ENCODE results near the gene TACR1. TPM values are rescaled to one million over a fixed set of nuclear protein-coding genes. Genes with fewer than 3 reads are reported as not detected.

The TACR1 gene
- total and polyA plus RNA-seq, 2 of the 13 experiments (the other 11 are each of a cell fraction or from before 2014, with no cell fraction given), result not detected

DNA sequence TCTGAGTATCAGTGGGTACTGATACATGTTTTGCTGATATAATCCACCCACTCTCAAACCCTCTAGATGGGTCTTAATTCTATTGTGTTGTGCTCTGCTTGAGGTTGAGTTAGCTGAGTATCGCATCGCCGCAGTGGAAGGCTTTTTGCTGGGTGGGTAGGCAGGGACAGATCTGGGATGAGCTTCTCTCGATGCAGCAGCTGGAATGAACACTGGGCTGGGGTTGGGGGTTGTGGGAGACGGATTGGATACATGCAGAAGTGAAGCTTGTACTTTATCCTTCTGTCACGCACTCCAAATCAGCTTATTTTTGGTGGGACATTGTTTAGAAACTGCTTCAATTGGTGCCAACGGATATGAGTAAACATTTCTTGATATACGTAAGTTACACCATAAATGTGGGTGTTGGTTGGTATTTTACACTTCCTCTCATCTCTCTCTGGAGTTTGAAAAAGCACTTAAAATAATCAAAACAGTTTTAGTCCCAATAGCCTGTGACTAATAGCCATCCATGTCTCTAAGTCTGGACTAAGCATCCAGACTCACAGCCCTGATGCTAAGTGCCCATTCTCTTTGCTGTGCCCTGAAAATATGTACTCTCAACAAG is 133.8 kb downstream of the TACR1 start (continued):
- TF ChIP-seq, protein P1, sequence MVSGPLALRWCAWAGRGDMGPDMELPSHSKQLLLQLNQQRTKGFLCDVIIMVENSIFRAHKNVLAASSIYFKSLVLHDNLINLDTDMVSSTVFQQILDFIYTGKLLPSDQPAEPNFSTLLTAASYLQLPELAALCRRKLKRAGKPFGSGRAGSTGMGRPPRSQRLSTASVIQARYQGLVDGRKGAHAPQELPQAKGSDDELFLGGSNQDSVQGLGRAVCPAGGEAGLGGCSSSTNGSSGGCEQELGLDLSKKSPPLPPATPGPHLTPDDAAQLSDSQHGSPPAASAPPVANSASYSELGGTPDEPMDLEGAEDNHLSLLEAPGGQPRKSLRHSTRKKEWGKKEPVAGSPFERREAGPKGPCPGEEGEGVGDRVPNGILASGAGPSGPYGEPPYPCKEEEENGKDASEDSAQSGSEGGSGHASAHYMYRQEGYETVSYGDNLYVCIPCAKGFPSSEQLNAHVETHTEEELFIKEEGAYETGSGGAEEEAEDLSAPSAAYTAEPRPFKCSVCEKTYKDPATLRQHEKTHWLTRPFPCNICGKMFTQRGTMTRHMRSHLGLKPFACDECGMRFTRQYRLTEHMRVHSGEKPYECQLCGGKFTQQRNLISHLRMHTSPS (CRISPR knock-in tag; IDR thresholded peaks at IDR 0.05; ENCODE audit: low read depth), result no peak
- TF ChIP-seq RNF2 (conservative IDR thresholded peaks at IDR 0.05; ENCODE audit: low read depth) (no peak), POGZ (CRISPR knock-in tag; IDR thresholded peaks at IDR 0.05) (no peak)
- TF ChIP-seq, protein P2, sequence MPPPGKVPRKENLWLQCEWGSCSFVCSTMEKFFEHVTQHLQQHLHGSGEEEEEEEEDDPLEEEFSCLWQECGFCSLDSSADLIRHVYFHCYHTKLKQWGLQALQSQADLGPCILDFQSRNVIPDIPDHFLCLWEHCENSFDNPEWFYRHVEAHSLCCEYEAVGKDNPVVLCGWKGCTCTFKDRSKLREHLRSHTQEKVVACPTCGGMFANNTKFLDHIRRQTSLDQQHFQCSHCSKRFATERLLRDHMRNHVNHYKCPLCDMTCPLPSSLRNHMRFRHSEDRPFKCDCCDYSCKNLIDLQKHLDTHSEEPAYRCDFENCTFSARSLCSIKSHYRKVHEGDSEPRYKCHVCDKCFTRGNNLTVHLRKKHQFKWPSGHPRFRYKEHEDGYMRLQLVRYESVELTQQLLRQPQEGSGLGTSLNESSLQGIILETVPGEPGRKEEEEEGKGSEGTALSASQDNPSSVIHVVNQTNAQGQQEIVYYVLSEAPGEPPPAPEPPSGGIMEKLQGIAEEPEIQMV (CRISPR knock-in tag; IDR thresholded peaks at IDR 0.05; ENCODE audit: low read depth), result no peak

DNA sequence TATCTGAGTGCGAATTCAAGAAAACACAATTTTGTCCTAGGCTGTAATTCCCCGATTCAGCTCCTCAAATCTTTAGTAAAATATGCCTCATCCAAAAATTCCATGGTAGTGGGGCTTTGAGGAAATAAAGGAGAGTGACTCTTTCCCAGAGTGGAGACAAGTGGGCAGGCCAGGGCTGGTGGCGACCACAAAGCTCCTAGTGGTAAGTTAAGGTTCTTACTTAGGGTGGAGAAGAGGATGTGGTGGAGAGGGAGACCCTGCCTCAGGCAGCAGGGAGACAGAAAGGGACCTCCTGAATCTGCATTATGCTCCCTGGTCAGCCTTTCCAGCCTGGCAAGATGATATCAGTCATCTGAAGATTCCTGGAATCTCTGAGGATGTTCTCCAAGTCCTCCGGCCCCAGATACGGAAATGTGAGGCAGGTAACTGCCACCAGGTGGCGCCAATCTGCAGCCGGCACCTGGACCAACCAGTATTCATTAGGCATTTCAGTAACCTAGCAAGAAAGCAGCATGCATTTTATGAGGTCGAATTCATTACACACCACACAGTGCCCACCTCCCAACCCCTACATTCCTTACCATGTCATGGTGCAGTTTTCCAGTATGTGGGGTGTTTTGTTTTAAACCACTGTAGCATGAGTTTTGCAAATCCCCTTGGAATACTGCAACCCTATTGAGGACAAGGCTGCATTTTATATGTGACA is 134.5 kb downstream of the TACR1 start:
- peak; percentile 85 for ATAC-seq
- H3K79me2 ChIP-seq (ENCODE audit: insufficient read depth, low read length), result no peaks in the 10 kb centered on the region
- peak; percentile 82 for FAIRE-seq
- peaks cover 28% of the 10 kb centered on the region for H3K4me1 ChIP-seq (ENCODE audit: insufficient read depth, low read length)
- H3K36me3 ChIP-seq (replicated peaks in 1 of 2; ENCODE audit: control insufficient read depth in 1 of 2, insufficient read depth in 2 of 2, low read length in 2 of 2), result no peaks in the 10 kb centered on the region
- H3K4me3 ChIP-seq (replicated peaks in 1 of 3; ENCODE audit: insufficient read depth in 1 of 3, low read depth in 2 of 3, low read length in 3 of 3), result no peak overlapping the region
- H3K27me3 ChIP-seq (ENCODE audit: control insufficient read depth in 1 of 2, insufficient read depth in 2 of 2, low read length in 2 of 2), result no peaks in the 10 kb centered on the region
- intact Hi-C loops (cut with micrococcal nuclease; ENCODE audit: unreplicated experiment), result loop anchor here (1.0 to 10.0 kb wide), 6 partner anchors 87 to 370 kb away; partner anchors contain the start of gene TACR1
- no peak overlapping the region for H2AFZ ChIP-seq (ENCODE audit: low read length)
- no peak overlapping the region for H3K9ac ChIP-seq (ENCODE audit: insufficient read depth, low read depth, low read length)
- H3K4me2 ChIP-seq (ENCODE audit: low read depth, low read length), result no peak overlapping the region
- in situ Hi-C loops (cut with HindIII; ENCODE audit: extremely low pct_ligation_motif_present, low pct_unique_long_range_greater_than_20kb), result loop anchor here (10.0 to 25.0 kb wide), 2 partner anchors 340 to 547 kb away; no protein-coding TSS in a partner anchor
- CTCF ChIA-PET (ENCODE audit: low intra/inter-chr PET ratio, low total read pairs), result interaction anchor here (0.8 to 3.7 kb wide), 4 partner anchors 145 to 339 kb away, joined by 3 to 36 read pairs (median 5); no protein-coding TSS in a partner anchor
- H3K9me3 ChIP-seq (ENCODE audit: low read length), result no peaks in the 10 kb centered on the region
- 43% methylated on average over 8 of the region's 8 CpGs for whole genome bisulfite sequencing (ENCODE audit: low lambda C conversion rate)
- H4K20me1 ChIP-seq (ENCODE audit: insufficient read depth, low read length), result no peaks in the 10 kb centered on the region
- POLR2A ChIA-PET, result no interaction called here
- DNase-seq (ENCODE audit: low spot score), result peak; percentile 32
- no TSS peak for BruUV-seq (replicated peaks)
- H3K27ac ChIP-seq (ENCODE audit: extremely low read length, insufficient read depth, low read length), result no peak overlapping the region
- TF ChIP-seq ZMAT3 (CRISPR knock-in tag; conservative IDR thresholded peaks at IDR 0.05) (no peak), CREM (IDR thresholded peaks at IDR 0.05) (no peak), CREM (CRISPR knock-in tag; IDR thresholded peaks at IDR 0.05) (no peak), KDM6A (CRISPR knock-in tag; IDR thresholded peaks at IDR 0.05; ENCODE audit: low read depth) (no peak), ZBTB42 (CRISPR knock-in tag; IDR thresholded peaks at IDR 0.05) (no peak), CHD2 (IDR thresholded peaks at IDR 0.05; ENCODE audit: low read depth, low read length) (no peak), ZNF605 (CRISPR knock-in tag; IDR thresholded peaks at IDR 0.05) (no peak; the same call in 1 of the 2 replicates)
